Measurements from ENCODE around the gene CCBE1. TPM values are rescaled to one million over a fixed set of nuclear protein-coding genes. Genes with fewer than 3 reads are reported as not detected.

Gene CCBE1
- total and polyA plus RNA-seq, 12 donors: 0.24 to 10.3 (median 1.3) TPM

GRCh38 chr18:59571902-59572301 lies 125.3 kb downstream of the CCBE1 start:
- H3K9me3 ChIP-seq: no peaks in the 10 kb centered on the region
- H3K36me3 ChIP-seq: no peaks in the 10 kb centered on the region
- H3K4me1 ChIP-seq: peaks cover 0 to 13% (median 0%) of the 10 kb centered on the region in 9 donors
- H3K27ac ChIP-seq: no peak overlapping the region
- WGBS, 2 donors: 76 to 90% methylated on average over 2 of the region's 2 CpGs
- no peaks in the 10 kb centered on the region for H3K27me3 ChIP-seq
- intact Hi-C loops (cut with DNase I): no loop called here
- TF ChIP-seq, protein P1, sequence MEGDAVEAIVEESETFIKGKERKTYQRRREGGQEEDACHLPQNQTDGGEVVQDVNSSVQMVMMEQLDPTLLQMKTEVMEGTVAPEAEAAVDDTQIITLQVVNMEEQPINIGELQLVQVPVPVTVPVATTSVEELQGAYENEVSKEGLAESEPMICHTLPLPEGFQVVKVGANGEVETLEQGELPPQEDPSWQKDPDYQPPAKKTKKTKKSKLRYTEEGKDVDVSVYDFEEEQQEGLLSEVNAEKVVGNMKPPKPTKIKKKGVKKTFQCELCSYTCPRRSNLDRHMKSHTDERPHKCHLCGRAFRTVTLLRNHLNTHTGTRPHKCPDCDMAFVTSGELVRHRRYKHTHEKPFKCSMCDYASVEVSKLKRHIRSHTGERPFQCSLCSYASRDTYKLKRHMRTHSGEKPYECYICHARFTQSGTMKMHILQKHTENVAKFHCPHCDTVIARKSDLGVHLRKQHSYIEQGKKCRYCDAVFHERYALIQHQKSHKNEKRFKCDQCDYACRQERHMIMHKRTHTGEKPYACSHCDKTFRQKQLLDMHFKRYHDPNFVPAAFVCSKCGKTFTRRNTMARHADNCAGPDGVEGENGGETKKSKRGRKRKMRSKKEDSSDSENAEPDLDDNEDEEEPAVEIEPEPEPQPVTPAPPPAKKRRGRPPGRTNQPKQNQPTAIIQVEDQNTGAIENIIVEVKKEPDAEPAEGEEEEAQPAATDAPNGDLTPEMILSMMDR (IDR thresholded peaks at IDR 0.05): no peak
- ATAC-seq (no peak), DNase-seq (no peak)
- no peak overlapping the region for H3K4me3 ChIP-seq

GRCh38 chr18:59570796-59571195 lies 126.4 kb downstream of the CCBE1 start:
- DNase-seq: no peak
- Histone ChIP-seq H3K9me3 (no peaks in the 10 kb centered on the region), H3K4me1 (peaks cover 0 to 13% (median 0%) of the 10 kb centered on the region in 9 donors), H3K27me3 (no peaks in the 10 kb centered on the region), H3K4me3 (no peak overlapping the region), H3K27ac (no peak overlapping the region), H3K36me3 (no peaks in the 10 kb centered on the region)
- intact Hi-C loops (cut with DNase I): no loop called here
- no peak for ATAC-seq
- 70 to 81% methylated on average over 6 of the region's 6 CpGs for whole genome bisulfite sequencing, 2 donors
- TF ChIP-seq, protein P1 (IDR thresholded peaks at IDR 0.05): no peak

GRCh38 chr18:59570101-59570775 lies 127.0 kb downstream of the CCBE1 start:
- ATAC-seq (no peak), DNase-seq (no peak)
- 65 to 79% methylated on average over 6 of the region's 6 CpGs for WGBS, 2 donors
- TF ChIP-seq, protein P1 (IDR thresholded peaks at IDR 0.05): no peak
- intact Hi-C loops (cut with DNase I): no loop called here
- Histone ChIP-seq H3K4me3 (no peak overlapping the region), H3K9me3 (no peaks in the 10 kb centered on the region), H3K36me3 (no peaks in the 10 kb centered on the region), H3K27ac (no peak overlapping the region), H3K27me3 (no peaks in the 10 kb centered on the region), H3K4me1 (peaks cover 0 to 13% (median 0%) of the 10 kb centered on the region in 9 donors)

- intact Hi-C loops (cut with DNase I): loop anchor here in 2 of 10 donors (10.0 kb wide), 2 partner anchors 55 to 125 kb away; partner anchors contain the start of gene CCBE1 (in 1 of the 2)
- no peaks in the 10 kb centered on the region for H3K9me3 ChIP-seq
- peaks cover 0 to 13% (median 0%) of the 10 kb centered on the region in 9 donors for H3K4me1 ChIP-seq
- ATAC-seq: peak in 1 of 8 donors; percentile 27
- WGBS, 2 donors: 33 to 50% methylated on average over 1 of the region's 1 CpG
- no peak overlapping the region for H3K27ac ChIP-seq
- TF ChIP-seq, protein P1 (IDR thresholded peaks at IDR 0.05): no peak
- H3K4me3 ChIP-seq: no peak overlapping the region
- no peaks in the 10 kb centered on the region for H3K36me3 ChIP-seq
- H3K27me3 ChIP-seq: no peaks in the 10 kb centered on the region
- DNase-seq: no peak
These were observed 127.8 kb downstream of the CCBE1 start for GRCh38 chr18:59569390-59569791.
